PC-9 (cell line): ENCODE results near the gene ITGB8. TPM values are rescaled to one million over a fixed set of nuclear protein-coding genes. Genes with fewer than 3 reads are reported as not detected.

Experiments
- BruUV-seq: library from RNA; stranded (reverse); fragments of 400-500 nt; replicated peaks from 2 replicates; lab custom pipeline; 2021; lab: Mats Ljungman, UMichigan
- CTCF ChIA-PET: fragments of 300-600 bp; sonication (Branson Sonifier 250); formaldehyde crosslinking; loops from one replicate; lab custom pipeline; 2022; ENCODE audit warnings: antibody characterized with exemption; lab: Charles Lee
- POLR2A ChIA-PET: fragments of 300-600 bp; sonication (Branson Sonifier 250); formaldehyde crosslinking; loops from one replicate; lab custom pipeline; 2022; ENCODE audit warnings: antibody characterized with exemption; ENCODE audit not compliant: unreplicated experiment; lab: Charles Lee
- DNase-seq, 2 experiments: peaks; one replicate each; pipeline versions ENCODE4 v3.0.0 to v3.0.0-alpha.2; 2015 to 2022; ENCODE audit warnings: mixed read lengths in 1 of 2
- H2AFZ ChIP-seq: fragments of 200-600 bp; sonication (generic); 2 replicates; pipeline ENCODE4 v1.8.1; 2017; ENCODE audit warnings: antibody characterized with exemption
- H3F3A ChIP-seq: fragments of 200-600 bp; sonication (generic); 2 replicates; pipeline ENCODE4 v1.8.1; 2017; ENCODE audit warnings: antibody characterized with exemption, mild to moderate bottlenecking, low read depth; ENCODE audit not compliant: insufficient read depth
- H3K27ac ChIP-seq: fragments of 200-600 bp; sonication (generic); 2 replicates; pipeline ENCODE4 v1.6.1; 2016; ENCODE audit warnings: mixed run types
- H3K27me3 ChIP-seq: fragments of 200-600 bp; sonication (generic); 2 replicates; pipeline ENCODE4 v1.6.1; 2016; ENCODE audit warnings: low read depth, mixed run types; ENCODE audit not compliant: insufficient read depth
- H3K36me3 ChIP-seq: fragments of 200-600 bp; sonication (generic); 2 replicates; pipeline ENCODE4 v1.6.1; 2016; ENCODE audit warnings: low read depth, mixed run types
- H3K4me1 ChIP-seq: fragments of 200-600 bp; sonication (generic); replicated peaks from 2 replicates; pipeline ENCODE4 v1.6.1; 2016; ENCODE audit warnings: mixed run types; ENCODE audit not compliant: insufficient read depth
- H3K4me2 ChIP-seq: fragments of 200-600 bp; sonication (generic); 2 replicates; pipeline ENCODE4 v1.6.1; 2017; ENCODE audit warnings: mixed run types
- H3K4me3 ChIP-seq: fragments of 200-600 bp; sonication (generic); 2 replicates; pipeline ENCODE4 v1.6.1; 2016; ENCODE audit warnings: mixed run types
- H3K79me2 ChIP-seq: fragments of 200-600 bp; sonication (generic); 2 replicates; pipeline ENCODE4 v1.6.1; 2017; ENCODE audit warnings: low read depth, mixed run types
- H3K9me2 ChIP-seq: fragments of 200-600 bp; sonication (generic); 2 replicates; pipeline ENCODE4 v1.8.1; 2017; ENCODE audit warnings: mild to moderate bottlenecking; ENCODE audit not compliant: insufficient read depth
- H3K9me3 ChIP-seq: fragments of 200-600 bp; sonication (generic); 2 replicates; pipeline ENCODE4 v1.8.1; 2016; ENCODE audit warnings: low read depth; ENCODE audit not compliant: insufficient read depth
- H4K20me1 ChIP-seq: fragments of 200-600 bp; sonication (generic); 2 replicates; pipeline ENCODE4 v1.8.1; 2017; ENCODE audit not compliant: insufficient read depth
- CTCF ChIP-seq: fragments of 200-600 bp; sonication (generic); conservative IDR thresholded peaks from 2 replicates; pipeline ENCODE4 v1.6.1; 2017; ENCODE audit warnings: mixed run types, antibody characterized with exemption, mild to moderate bottlenecking, moderate library complexity
- EZH2 ChIP-seq: fragments of 200-600 bp; sonication (generic); IDR thresholded peaks from 2 replicates; pipeline ENCODE4 v1.8.0; 2017; ENCODE audit warnings: antibody characterized with exemption, low read depth
- intact Hi-C: fragments of 100-400 bp; cut with micrococcal nuclease; formaldehyde crosslinking; loops from one replicate; pipeline ENCODE4 v1.10.0; 2022; ENCODE audit not compliant: unreplicated experiment
- total RNA-seq: library from RNA; stranded (reverse); gene quantifications from 2 replicates; pipeline ENCODE4 v1.2.3, GENCODE V29; 2021

Gene ITGB8
- total RNA-seq, 1 experiment from 2014 or later: 20.1 TPM

DNA sequence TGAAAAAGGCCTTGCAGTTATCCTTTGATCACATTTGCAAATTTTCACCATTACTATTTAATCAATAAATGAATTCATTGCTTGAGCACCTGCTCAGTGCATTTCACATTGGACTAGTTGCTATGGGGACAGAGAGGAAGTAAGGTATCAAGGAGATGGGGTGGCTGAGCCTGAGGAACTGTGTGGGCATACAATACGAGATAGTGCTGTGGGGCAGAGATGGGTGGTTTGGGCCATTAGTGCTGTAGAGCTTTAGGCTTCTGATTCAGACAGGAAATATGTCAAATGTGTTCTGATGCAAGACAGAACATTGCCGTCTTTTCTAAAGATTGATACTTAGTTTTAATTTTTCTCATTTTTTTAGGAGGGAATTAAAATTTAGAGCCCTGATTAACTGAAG lies 13.2 kb downstream of the ITGB8 start:
- POLR2A ChIA-PET: interaction anchor here (0.8 kb wide), 1 partner anchor 208 kb away, joined by 3 read pairs; no protein-coding TSS in a partner anchor
- H3K36me3 ChIP-seq: no peaks in the 10 kb centered on the region
- H3K9me3 ChIP-seq: peaks cover 4% of the 10 kb centered on the region; the same call in 1 of the 2 replicates
- BruUV-seq: no TSS peak
- no peak overlapping the region for H3K27ac ChIP-seq
- no peaks in the 10 kb centered on the region for H4K20me1 ChIP-seq
- no peak overlapping the region for H2AFZ ChIP-seq
- no peaks in the 10 kb centered on the region; the same call in 1 of the 2 replicates for H3K9me2 ChIP-seq
- H3K79me2 ChIP-seq: no peaks in the 10 kb centered on the region
- CTCF ChIA-PET: no interaction called here
- DNase-seq: no peak
- H3K4me2 ChIP-seq: no peak overlapping the region
- peaks cover 17% of the 10 kb centered on the region for H3K4me1 ChIP-seq
- intact Hi-C loops: no loop called here
- TF ChIP-seq CTCF (no peak), EZH2 (no peak)
- peaks cover 19% of the 10 kb centered on the region for H3F3A ChIP-seq
- no peak overlapping the region for H3K4me3 ChIP-seq
- no peaks in the 10 kb centered on the region for H3K27me3 ChIP-seq

DNA sequence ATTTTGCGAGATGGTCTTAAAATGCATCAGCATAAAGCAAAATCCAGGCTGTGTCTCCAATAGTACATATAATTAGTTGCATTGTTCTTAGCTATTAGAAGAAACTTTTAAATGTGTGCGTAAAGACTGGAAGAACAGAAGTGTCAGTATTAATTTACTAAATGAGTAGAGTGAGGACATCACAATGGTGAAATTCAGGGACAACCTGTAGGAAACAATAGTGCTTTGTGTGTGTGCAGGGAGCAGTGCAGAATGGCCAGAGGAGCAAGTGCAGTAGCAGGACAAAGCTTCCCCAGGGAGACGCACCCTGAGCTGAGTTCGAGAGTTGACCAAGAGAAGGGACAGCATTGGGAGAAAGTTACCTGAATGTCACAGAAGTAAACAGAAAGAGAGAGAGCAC lies 13.7 kb downstream of the ITGB8 start:
- Histone ChIP-seq H3K27ac (no peak overlapping the region), H3F3A (peaks cover 19% of the 10 kb centered on the region), H3K4me2 (no peak overlapping the region), H3K36me3 (no peaks in the 10 kb centered on the region), H3K79me2 (no peaks in the 10 kb centered on the region), H3K4me3 (no peak overlapping the region), H3K9me2 (no peaks in the 10 kb centered on the region; the same call in 1 of the 2 replicates), H4K20me1 (no peaks in the 10 kb centered on the region), H3K27me3 (no peaks in the 10 kb centered on the region), H3K9me3 (peaks cover 4% of the 10 kb centered on the region; the same call in 1 of the 2 replicates), H3K4me1 (peaks cover 17% of the 10 kb centered on the region), H2AFZ (no peak overlapping the region)
- BruUV-seq: no TSS peak
- no peak for TF ChIP-seq CTCF
- no peak for TF ChIP-seq EZH2
- POLR2A ChIA-PET: interaction anchor here (0.6 kb wide), 1 partner anchor 484 kb away, joined by 5 read pairs; no protein-coding TSS in a partner anchor
- no peak for DNase-seq
- CTCF ChIA-PET: no interaction called here
- intact Hi-C loops: no loop called here

DNA sequence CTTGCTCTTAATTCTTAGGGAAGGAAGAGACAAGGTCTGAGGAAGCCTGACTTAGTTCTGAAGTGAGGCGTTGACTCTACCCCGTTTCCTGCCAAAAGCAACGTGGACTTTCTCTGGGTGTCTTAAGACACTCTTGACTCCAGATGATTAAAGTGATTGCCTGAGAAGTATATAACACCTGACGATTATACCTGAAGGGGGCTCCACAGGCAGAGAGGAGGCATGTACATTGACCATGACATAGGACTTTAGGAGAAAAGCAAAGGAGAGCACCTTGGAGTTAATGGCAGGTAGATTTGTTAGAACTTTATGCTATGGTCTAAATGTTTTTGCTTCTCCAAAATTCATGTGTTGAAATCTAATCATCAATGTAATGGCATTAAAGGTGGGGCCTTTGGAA lies 15.9 kb downstream of the ITGB8 start:
- no peak for TF ChIP-seq EZH2
- TF ChIP-seq CTCF: no peak
- Histone ChIP-seq H3K9me2 (no peaks in the 10 kb centered on the region; the same call in 1 of the 2 replicates), H3K9me3 (peaks cover 4% of the 10 kb centered on the region; the same call in 1 of the 2 replicates), H4K20me1 (no peaks in the 10 kb centered on the region), H3K79me2 (no peaks in the 10 kb centered on the region), H3K27ac (no peak overlapping the region), H3K4me1 (peaks cover 13% of the 10 kb centered on the region), H3K4me3 (no peak overlapping the region), H3K36me3 (no peaks in the 10 kb centered on the region), H3K27me3 (no peaks in the 10 kb centered on the region), H3F3A (peaks cover 12% of the 10 kb centered on the region), H3K4me2 (no peak overlapping the region), H2AFZ (no peak overlapping the region)
- no TSS peak for BruUV-seq
- POLR2A ChIA-PET: no interaction called here
- CTCF ChIA-PET: no interaction called here
- DNase-seq: no peak
- intact Hi-C loops: no loop called here
